Osteoblast (primary cell): Measurements from ENCODE around the gene IGF2. TPM values are rescaled to one million over a fixed set of nuclear protein-coding genes. Genes with fewer than 3 reads are reported as not detected.

ENCODE experiments used
- DNase-seq: peaks from one replicate; pipeline ENCODE4 v3.0.0; 2011; ENCODE audit warnings: low spot score, mixed read lengths; ENCODE audit not compliant: insufficient read length; ENCODE audit errors: missing footprints
- H2AFZ ChIP-seq: 2 replicates; pipeline ENCODE4 v1.6.0; 2011; ENCODE audit warnings: mild to moderate bottlenecking, low read length
- H3K27ac ChIP-seq: 2 replicates; pipeline ENCODE4 v1.5.1; 2011; ENCODE audit warnings: mild to moderate bottlenecking, low read depth, low read length, moderate library complexity
- H3K27me3 ChIP-seq: 2 replicates; pipeline ENCODE4 v1.6.0; 2012; ENCODE audit warnings: mild to moderate bottlenecking, control low read depth, inconsistent platforms, low read length, moderate library complexity; ENCODE audit not compliant: insufficient read depth
- H3K36me3 ChIP-seq: 2 replicates; pipeline ENCODE4 v1.5.1; 2011; ENCODE audit warnings: mild to moderate bottlenecking, low read length, control low read depth, moderate library complexity; ENCODE audit not compliant: insufficient read depth
- H3K4me1 ChIP-seq: 2 replicates; pipeline ENCODE4 v1.5.1; 2011; ENCODE audit warnings: mild to moderate bottlenecking, low read length, control low read depth, moderate library complexity; ENCODE audit not compliant: insufficient read depth
- H3K4me2 ChIP-seq: 2 replicates; pipeline ENCODE4 v1.6.0; 2011; ENCODE audit warnings: mild to moderate bottlenecking, low read length; ENCODE audit not compliant: insufficient read depth
- H3K4me3 ChIP-seq: fragments of 200-600 bp; sonication (generic); 3 replicates; pipeline ENCODE4 v1.5.1; 2012; ENCODE audit warnings: mild to moderate bottlenecking, low read length, inconsistent platforms; ENCODE audit not compliant: insufficient read depth
- H3K79me2 ChIP-seq: 2 replicates; pipeline ENCODE4 v1.6.0; 2012; ENCODE audit warnings: mild to moderate bottlenecking, low read length, control low read depth, inconsistent platforms; ENCODE audit not compliant: insufficient read depth
- H3K9me3 ChIP-seq: 2 replicates; pipeline ENCODE4 v1.5.1; 2011; ENCODE audit warnings: low read depth, low read length, control low read depth
- H4K20me1 ChIP-seq: 2 replicates; pipeline ENCODE4 v1.6.0; 2012; ENCODE audit warnings: mild to moderate bottlenecking, low read length, control low read depth; ENCODE audit not compliant: insufficient read depth
- CTCF ChIP-seq: IDR thresholded peaks from 2 replicates; pipeline ENCODE4 v1.5.1; 2011; ENCODE audit warnings: mild to moderate bottlenecking, low read depth, low read length, moderate library complexity; ENCODE audit errors: extremely low read depth
- total RNA-seq: library from RNA; depleted of rRNA; stranded (reverse); fragments of >200 nt; gene quantifications from 2 replicates; pipeline ENCODE4 v1.2.3, GENCODE V29; 2012

The IGF2 gene
- total RNA-seq, 1 donor: 68.8 TPM

- Histone ChIP-seq H3K4me2 (no peak overlapping the region), H2AFZ (no peak overlapping the region), H4K20me1 (peaks cover 3% of the 10 kb centered on the region), H3K4me3 (no peak overlapping the region), H3K27me3 (peaks cover 6% of the 10 kb centered on the region), H3K79me2 (no peaks in the 10 kb centered on the region), H3K9me3 (no peaks in the 10 kb centered on the region), H3K27ac (no peak overlapping the region), H3K4me1 (no peaks in the 10 kb centered on the region), H3K36me3 (no peaks in the 10 kb centered on the region)
- peak; percentile 99 for DNase-seq
- TF ChIP-seq CTCF: peak; percentile 80
These were observed 17.4 kb upstream of the IGF2 start for GRCh38 chr11:2156416-2157182.

- no peak for TF ChIP-seq CTCF
- Histone ChIP-seq H3K27me3 (peaks cover 10% of the 10 kb centered on the region), H3K27ac (no peak overlapping the region), H4K20me1 (peaks cover 8% of the 10 kb centered on the region), H2AFZ (no peak overlapping the region), H3K4me2 (no peak overlapping the region), H3K4me1 (no peaks in the 10 kb centered on the region), H3K36me3 (no peaks in the 10 kb centered on the region), H3K4me3 (no peak overlapping the region), H3K9me3 (no peaks in the 10 kb centered on the region), H3K79me2 (no peaks in the 10 kb centered on the region)
- DNase-seq: no peak
These were observed 16.3 kb upstream of the IGF2 start for GRCh38 chr11:2155511-2155910.

- H3K36me3 ChIP-seq: no peaks in the 10 kb centered on the region
- no peaks in the 10 kb centered on the region for H3K9me3 ChIP-seq
- H4K20me1 ChIP-seq: peaks cover 8% of the 10 kb centered on the region
- H3K79me2 ChIP-seq: no peaks in the 10 kb centered on the region
- no peak for TF ChIP-seq CTCF
- H3K4me1 ChIP-seq: no peaks in the 10 kb centered on the region
- DNase-seq: no peak
- no peak overlapping the region for H3K27ac ChIP-seq
- no peak overlapping the region for H3K4me3 ChIP-seq
- H2AFZ ChIP-seq: no peak overlapping the region
- peaks cover 12% of the 10 kb centered on the region for H3K27me3 ChIP-seq
- H3K4me2 ChIP-seq: no peak overlapping the region
These were observed 15.7 kb upstream of the IGF2 start for GRCh38 chr11:2154889-2155288.

- H3K36me3 ChIP-seq: no peaks in the 10 kb centered on the region
- TF ChIP-seq CTCF: no peak
- H3K79me2 ChIP-seq: no peaks in the 10 kb centered on the region
- H4K20me1 ChIP-seq: peaks cover 8% of the 10 kb centered on the region
- no peaks in the 10 kb centered on the region for H3K4me1 ChIP-seq
- H3K4me3 ChIP-seq: no peak overlapping the region
- H3K9me3 ChIP-seq: no peaks in the 10 kb centered on the region
- no peak overlapping the region for H3K4me2 ChIP-seq
- H3K27me3 ChIP-seq: peaks cover 17% of the 10 kb centered on the region
- no peak overlapping the region for H3K27ac ChIP-seq
- DNase-seq: no peak
- no peak overlapping the region for H2AFZ ChIP-seq
These were observed 15.0 kb upstream of the IGF2 start for GRCh38 chr11:2154195-2154585.
